HepG2 (cell line): ENCODE data around the gene RTP5. TPM values are rescaled to one million over a fixed set of nuclear protein-coding genes. Genes with fewer than 3 reads are reported as not detected.

Source experiments
- ATAC-seq: fragments of 200-7000 bp; cut with Tn5 transposase; 3 replicates; pipeline ENCODE4 v1.9.1; 2020; ENCODE audit warnings: mild to moderate bottlenecking, moderate library complexity
- BruUV-seq: library from RNA; stranded (reverse); fragments of 400-500 nt; replicated peaks from 2 replicates; lab custom pipeline; 2021; lab: Mats Ljungman, UMichigan
- CTCF ChIA-PET: fragments of 300-600 bp; formaldehyde crosslinking; extraction: SDS; loops from one replicate; lab custom pipeline; 2021; ENCODE audit warnings: low total read pairs, inconsistent platforms, low intra/inter-chr PET ratio; lab: Yijun Ruan, JAX
- POLR2A ChIA-PET: fragments of 350-600 bp; sonication (Branson Sonifier 250); formaldehyde crosslinking; loops from one replicate; lab custom pipeline; 2020; ENCODE audit warnings: antibody characterized with exemption, inconsistent platforms; lab: Yijun Ruan, JAX
- DNase-seq: peaks from one replicate; pipeline ENCODE4 v3.0.0-alpha.2; 2015; ENCODE audit warnings: low spot score
- FAIRE-seq: peaks from 3 replicates; lab custom pipeline; 2011; peaks lifted over from hg19 to GRCh38; lab: Jason Lieb, UNC
- H2AFZ ChIP-seq: one replicate; pipeline ENCODE4 v1.6.1; 2011; ENCODE audit warnings: low read length, inconsistent platforms
- H3K27ac ChIP-seq: fragments of 300-600 bp; 3 replicates; pipeline ENCODE4 v1.8.0; 2011; ENCODE audit warnings: mixed run types, mild to moderate bottlenecking, mixed read lengths, low read length, inconsistent platforms; ENCODE audit not compliant: insufficient read depth; ENCODE audit errors: extremely low read length
- H3K27me3 ChIP-seq, 2 experiments: fragments of 200-600 bp in 1 of 2; 2 replicates in 1 of 2; 3 replicates in 1 of 2; pipeline versions ENCODE4 v1.6.0 to v1.8.0; 2011; ENCODE audit warnings: low read length in 2 of 2, mild to moderate bottlenecking in 2 of 2, moderate library complexity in 2 of 2, inconsistent platforms in 1 of 2; ENCODE audit not compliant: insufficient read depth in 2 of 2, control insufficient read depth in 1 of 2
- H3K36me3 ChIP-seq, 2 experiments: fragments of 200-600 bp in 1 of 2; replicated peaks in 1 of 2; 2 replicates in 1 of 2; 3 replicates in 1 of 2; pipeline versions ENCODE4 v1.5.1 to v1.8.0; 2011; ENCODE audit warnings: low read length in 2 of 2, inconsistent platforms in 1 of 2; ENCODE audit not compliant: insufficient read depth in 2 of 2, control insufficient read depth in 1 of 2
- H3K4me1 ChIP-seq: 2 replicates; pipeline ENCODE4 v1.5.1; 2012; ENCODE audit warnings: low read length, inconsistent platforms; ENCODE audit not compliant: insufficient read depth
- H3K4me2 ChIP-seq: 2 replicates; pipeline ENCODE4 v1.6.0; 2011; ENCODE audit warnings: low read depth, low read length, inconsistent platforms
- H3K4me3 ChIP-seq, 3 experiments: fragments of 200-600 bp in 1 of 3; sonication (generic), shearing (Covaris generic) in 1 of 3; replicated peaks in 1 of 3; 2 replicates each; pipeline ENCODE4 v1.5.1; 2011 to 2016; ENCODE audit warnings: low read length in 3 of 3, inconsistent platforms in 2 of 3, low read depth in 2 of 3, mild to moderate bottlenecking in 2 of 3, control low read depth in 1 of 3, mixed read lengths in 1 of 3; ENCODE audit not compliant: insufficient read depth in 1 of 3
- H3K79me2 ChIP-seq: one replicate; pipeline ENCODE4 v1.6.1; 2011; ENCODE audit warnings: low read length, inconsistent platforms; ENCODE audit not compliant: insufficient read depth
- H3K9ac ChIP-seq: 2 replicates; pipeline ENCODE4 v1.6.0; 2011; ENCODE audit warnings: mild to moderate bottlenecking, low read depth, low read length, inconsistent platforms; ENCODE audit not compliant: insufficient read depth
- H3K9me3 ChIP-seq: 2 replicates; pipeline ENCODE4 v1.5.1; 2012; ENCODE audit warnings: mild to moderate bottlenecking, low read length
- H4K20me1 ChIP-seq: 2 replicates; pipeline ENCODE4 v1.6.0; 2011; ENCODE audit warnings: inconsistent platforms, mild to moderate bottlenecking, low read length, moderate library complexity; ENCODE audit not compliant: insufficient read depth
- EEA1 ChIP-seq: sonication (generic); formaldehyde crosslinking; IDR thresholded peaks from 2 replicates; pipeline ENCODE4 v1.5.1; 2020; ENCODE audit warnings: mild to moderate bottlenecking, missing genetic modification reagents, borderline replicate concordance
- GABPB1 ChIP-seq: IDR thresholded peaks from 2 replicates; pipeline ENCODE4 v1.6.1; 2016; ENCODE audit warnings: mild to moderate bottlenecking, missing genetic modification reagents, moderate library complexity, missing compliant biosample characterization
- HNRNPK ChIP-seq: fragments of 200-400 bp; formaldehyde crosslinking; IDR thresholded peaks from 2 replicates; pipeline ENCODE4 v1.6.1; 2018; ENCODE audit warnings: low read length, low read depth, moderate library complexity, mild to moderate bottlenecking; ENCODE audit not compliant: poor library complexity, severe bottlenecking
- ZNF567 ChIP-seq: sonication (generic); formaldehyde crosslinking; IDR thresholded peaks from 2 replicates; pipeline ENCODE4 v1.8.1; 2023; ENCODE audit warnings: mild to moderate bottlenecking, missing genetic modification reagents, borderline replicate concordance
- ZNF746 ChIP-seq: sonication (generic); formaldehyde crosslinking; IDR thresholded peaks from 2 replicates; pipeline ENCODE4 v1.8.0; 2022; ENCODE audit warnings: mild to moderate bottlenecking, missing genetic modification reagents
- ZNF768 ChIP-seq: sonication (generic); formaldehyde crosslinking; IDR thresholded peaks from 2 replicates; pipeline ENCODE4 v1.4.0; 2020; ENCODE audit warnings: missing genetic modification reagents
- WGBS: methylation state at CpG from one replicate; pipeline ENCODE4 v1.1.6; 2017; ENCODE audit warnings: low lambda C conversion rate; 5-methylcytosine and 5-hydroxymethylcytosine counted together
- in situ Hi-C: cut with HindIII; loops from 2 replicates; pipeline ENCODE4 v1.10.0; 2017; ENCODE audit warnings: low pct_unique_long_range_greater_than_20kb; ENCODE audit not compliant: extremely low pct_ligation_motif_present
- intact Hi-C: fragments of 100-400 bp; cut with micrococcal nuclease; formaldehyde crosslinking; loops from one replicate; pipeline ENCODE4 v1.10.0; 2022; ENCODE audit not compliant: unreplicated experiment
- polyA plus RNA-seq, 8 experiments: library from polyadenylated mRNA; depleted of rRNA in 3 of 8; stranded (reverse) in 7 of 8; unstranded in 1 of 8; fragments of >200 nt; fragmentation: Illumina TruSeq in 4 of 8; extraction: Trizol in 4 of 8; gene quantifications; 2 replicates each; pipeline versions ENCODE4 v1.2.1 to v1.2.3, GENCODE V29; 2011 to 2016; ENCODE audit warnings: low read depth in 4 of 8, missing spikeins in 1 of 8, mixed read lengths in 1 of 8; ENCODE audit not compliant: insufficient read depth in 1 of 8
- total RNA-seq, 5 experiments: library from RNA; depleted of rRNA; stranded (reverse); fragments of >200 nt; fragmentation: Illumina TruSeq; extraction: Trizol; gene quantifications; 2 replicates each; pipeline ENCODE4 v1.2.3, GENCODE V29; 2016; ENCODE audit warnings: low read depth in 1 of 5

RTP5 gene
- total and polyA plus RNA-seq, 2 of the 13 experiments (the other 11 are each of a cell fraction or from before 2014, with no cell fraction given), result not detected

DNA sequence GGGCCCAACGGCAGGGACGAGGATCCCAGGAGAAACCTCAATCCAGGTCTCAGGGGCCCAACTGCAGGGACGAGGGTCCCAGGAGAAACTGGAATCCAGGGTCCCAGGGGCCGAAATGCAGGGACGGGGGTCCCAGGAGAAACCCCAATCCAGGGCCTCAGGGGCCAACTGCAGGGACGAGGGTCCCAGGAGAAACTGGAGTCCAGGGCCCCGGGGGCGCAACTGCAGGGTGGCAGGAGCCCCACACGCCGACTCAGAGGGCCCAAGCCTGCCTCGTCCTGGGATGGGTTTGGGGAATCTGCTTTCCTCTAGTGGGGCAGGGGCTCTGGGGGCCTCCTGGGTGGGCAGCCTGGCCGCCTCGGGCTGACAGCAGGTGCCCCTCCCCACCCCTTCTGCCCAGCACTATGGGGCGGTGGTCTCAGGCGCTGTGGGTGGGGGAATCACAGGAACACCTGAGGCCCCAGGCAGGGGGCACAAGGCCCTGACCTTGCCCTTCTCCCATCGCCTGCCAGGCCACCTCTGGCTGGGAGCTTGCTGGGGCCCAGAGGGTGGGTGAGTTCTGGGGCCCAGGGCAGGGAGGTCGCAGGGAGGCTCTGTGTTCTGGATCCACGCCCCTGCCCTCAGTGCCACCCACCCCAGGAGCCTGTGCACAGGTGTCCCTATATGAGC, 7.1 kb downstream of the RTP5 start:
- BruUV-seq, result no TSS peak
- peaks cover 3 to 9% of the 10 kb centered on the region in 2 experiments; a peak in 3 of 5 replicates for H3K27me3 ChIP-seq
- H3K9ac ChIP-seq, result no peak overlapping the region
- intact Hi-C loops (no loop called here), in situ Hi-C loops (loop anchor here (5.0 to 10.0 kb wide), 2 partner anchors 142 to 214 kb away; partner anchors contain the start of gene D2HGDH)
- H3K4me1 ChIP-seq, result peaks cover 6% of the 10 kb centered on the region
- H3K79me2 ChIP-seq, result no peaks in the 10 kb centered on the region
- no peak overlapping the region for H3K4me2 ChIP-seq
- H3K9me3 ChIP-seq, result peaks cover 21% of the 10 kb centered on the region
- no peak for DNase-seq
- WGBS, result 45% methylated on average over 12 of the region's 18 CpGs
- ATAC-seq, result peak; percentile 11
- ChIA-PET CTCF (no interaction called here), POLR2A (no interaction called here)
- no peak for TF ChIP-seq ZNF746 (CRISPR knock-in tag)
- peak; percentile 49 for TF ChIP-seq GABPB1
- 0 out of 2 replicates have a peak, but pooled peaks have one; percentile 8 for TF ChIP-seq ZNF768 (CRISPR knock-in tag)
- TF ChIP-seq EEA1 (CRISPR knock-in tag), result no peak
- no peak for FAIRE-seq
- H3K36me3 ChIP-seq, result no peaks in the 10 kb centered on the region
- H4K20me1 ChIP-seq, result no peaks in the 10 kb centered on the region
- no peak overlapping the region for H3K27ac ChIP-seq
- no peak overlapping the region for H3K4me3 ChIP-seq
- H2AFZ ChIP-seq, result no peak overlapping the region

DNA sequence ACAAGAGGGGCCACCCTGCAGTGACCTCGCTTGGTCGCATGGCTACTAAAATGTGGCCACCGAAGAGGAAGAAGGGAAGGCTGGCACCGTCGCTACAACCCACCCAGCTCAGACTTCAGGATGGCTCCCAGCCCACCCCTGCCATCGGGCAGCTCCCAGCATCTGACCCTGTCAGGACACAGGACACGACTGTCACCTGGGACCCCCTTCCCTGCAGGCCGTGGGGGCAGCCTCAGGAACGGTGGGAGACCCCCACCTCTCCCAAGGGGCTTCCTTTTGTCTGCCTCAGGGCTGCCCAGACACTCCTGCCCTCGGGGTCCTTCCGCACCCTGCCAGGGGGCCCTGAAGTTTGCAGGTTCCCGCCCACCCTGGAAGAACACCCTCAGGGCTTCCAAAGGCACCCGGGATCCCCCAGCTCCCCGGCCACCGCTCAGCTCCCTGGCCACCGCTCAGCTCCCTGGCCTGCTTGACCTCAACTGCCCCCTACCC, 7.7 kb downstream of the RTP5 start:
- Histone ChIP-seq H3K4me1 (peaks cover 11% of the 10 kb centered on the region), H3K27me3 (peaks cover 3 to 13% of the 10 kb centered on the region in 2 experiments; a peak in 4 of 5 replicates), H3K4me3 (no peak overlapping the region), H3K4me2 (no peak overlapping the region), H3K79me2 (no peaks in the 10 kb centered on the region), H3K9ac (no peak overlapping the region), H3K9me3 (peaks cover 21% of the 10 kb centered on the region), H3K36me3 (no peaks in the 10 kb centered on the region), H2AFZ (no peak overlapping the region), H4K20me1 (no peaks in the 10 kb centered on the region), H3K27ac (no peak overlapping the region)
- intact Hi-C loops, result no loop called here
- 64% methylated on average over 12 of the region's 16 CpGs for WGBS
- in situ Hi-C loops, result loop anchor here (5.0 to 10.0 kb wide), 2 partner anchors 142 to 215 kb away; partner anchors contain the start of gene D2HGDH
- no peak for TF ChIP-seq ZNF567 (CRISPR knock-in tag)
- TF ChIP-seq HNRNPK, result peak; percentile 14
- DNase-seq, result no peak
- CTCF ChIA-PET, result no interaction called here
- ATAC-seq, result peak; percentile 3; the same call in 2 of the 3 replicates
- BruUV-seq, result no TSS peak
- no peak for FAIRE-seq
- POLR2A ChIA-PET, result no interaction called here
